GM19099 (cell line): ENCODE measurements around the gene UVRAG.

Source experiments
- POLR2A ChIP-seq: IDR thresholded peaks from 3 replicates; pipeline ENCODE4 v1.6.1; 2011; ENCODE audit warnings: low read depth; ENCODE audit not compliant: insufficient read length; ENCODE audit errors: extremely low read depth

Gene UVRAG

GRCh38 chr11:76160856-76161255, 345.8 kb downstream of the UVRAG start:
- TF ChIP-seq POLR2A, result no peak

DNA sequence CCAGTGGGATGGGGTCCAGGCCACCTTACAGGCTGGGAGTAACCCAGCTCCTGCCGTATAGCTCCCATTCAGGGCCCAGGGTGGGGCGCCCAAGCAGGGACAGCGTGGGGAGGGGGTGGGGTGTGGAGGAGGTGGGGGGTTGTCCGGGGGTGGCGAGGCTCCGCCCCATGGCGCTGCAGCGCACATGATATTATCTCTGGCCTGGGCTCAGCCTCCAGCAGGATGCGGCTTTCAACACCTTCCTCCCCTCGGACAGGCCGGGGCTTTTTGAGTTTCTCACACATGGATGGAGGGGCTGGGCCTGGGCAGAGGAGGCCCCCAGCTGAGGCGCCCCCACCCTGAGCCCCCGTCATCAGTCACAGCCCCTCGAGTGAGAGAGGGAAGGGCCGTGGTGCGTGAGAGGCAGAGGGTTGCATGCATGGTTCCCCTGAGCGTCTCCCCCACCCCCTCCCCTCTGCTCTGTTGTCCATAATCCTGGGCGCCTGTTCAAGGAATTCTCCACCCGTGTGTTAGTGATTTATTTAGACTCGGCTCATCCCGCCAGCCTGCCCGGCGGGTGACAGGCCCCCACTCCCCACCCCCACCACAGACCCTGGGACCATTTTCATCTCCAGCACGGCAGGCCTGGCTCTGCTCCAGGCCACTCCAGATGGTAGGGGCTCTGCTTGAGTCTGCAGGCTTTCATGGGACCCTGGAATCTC, 346.4 kb downstream of the UVRAG start:
- no peak for TF ChIP-seq POLR2A

- no peak for TF ChIP-seq POLR2A
Measured at GRCh38 chr11:76162336-76163288, 347.6 kb downstream of the UVRAG start.

- no peak for TF ChIP-seq POLR2A
Measured at GRCh38 chr11:76163289-76163880, 348.4 kb downstream of the UVRAG start.

GRCh38 chr11:76164081-76164480, 349.1 kb downstream of the UVRAG start:
- TF ChIP-seq POLR2A, result no peak

DNA sequence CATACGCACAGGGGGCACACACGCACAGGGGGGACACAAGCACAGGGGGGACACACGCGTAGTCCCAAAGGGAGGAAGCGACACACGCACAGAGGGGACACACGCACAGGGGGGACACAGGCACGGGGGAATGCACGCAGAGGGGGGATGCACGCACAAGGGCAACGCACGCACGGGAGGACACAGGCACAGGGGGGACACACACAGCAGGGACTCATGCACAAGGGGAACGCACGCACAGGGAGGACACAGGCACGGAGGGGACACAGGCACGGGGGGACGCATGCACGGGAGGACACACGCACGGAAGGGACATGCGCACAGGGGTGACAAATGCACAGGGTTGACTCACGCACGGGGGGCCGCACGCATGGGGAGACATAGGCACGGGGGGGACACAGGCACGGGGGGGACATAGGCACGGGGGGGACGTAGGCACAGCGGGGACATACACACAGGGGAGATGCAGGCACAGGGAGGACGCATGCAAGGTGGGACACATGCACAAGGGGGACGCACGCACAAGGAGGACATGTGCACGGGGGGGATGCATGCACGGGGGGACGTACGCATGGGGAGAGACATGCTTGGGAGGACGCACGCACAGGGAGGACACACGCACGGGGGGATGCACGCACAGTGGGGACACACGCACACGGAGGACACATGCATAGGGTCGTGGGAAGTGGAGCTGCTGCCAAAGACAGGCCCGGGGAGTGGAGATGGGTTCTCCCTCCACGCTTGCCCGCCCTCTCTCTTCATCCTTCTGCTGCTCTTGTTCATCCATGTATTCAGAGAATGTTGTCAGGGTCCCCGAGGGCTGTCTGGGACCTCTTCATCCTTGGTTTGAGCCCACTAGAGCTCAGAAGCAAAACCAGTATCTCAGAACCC, 350.1 kb downstream of the UVRAG start:
- TF ChIP-seq POLR2A, result no peak

- no peak for TF ChIP-seq POLR2A
Measured at GRCh38 chr11:76166314-76166713, 351.3 kb downstream of the UVRAG start.

DNA sequence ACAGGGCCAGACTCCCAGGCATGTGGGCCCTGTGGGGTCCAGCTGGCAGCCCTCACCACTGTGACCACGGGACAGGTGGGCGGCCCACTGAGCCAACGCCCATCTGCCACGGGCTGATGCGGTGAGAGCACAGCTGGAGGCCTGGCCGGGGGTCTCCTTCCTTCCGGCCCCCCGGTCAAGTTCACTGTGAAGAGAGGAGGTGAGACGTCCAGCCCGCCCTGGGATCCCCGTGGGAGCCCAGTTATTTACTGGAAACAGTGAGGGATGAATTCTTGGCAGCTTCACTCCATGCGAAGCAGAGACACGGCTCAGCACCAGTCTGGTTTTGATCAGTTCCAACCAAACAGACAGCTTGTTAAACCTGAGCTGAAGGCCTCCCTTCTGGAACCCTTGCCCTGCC, 352.6 kb downstream of the UVRAG start:
- TF ChIP-seq POLR2A, result no peak

DNA sequence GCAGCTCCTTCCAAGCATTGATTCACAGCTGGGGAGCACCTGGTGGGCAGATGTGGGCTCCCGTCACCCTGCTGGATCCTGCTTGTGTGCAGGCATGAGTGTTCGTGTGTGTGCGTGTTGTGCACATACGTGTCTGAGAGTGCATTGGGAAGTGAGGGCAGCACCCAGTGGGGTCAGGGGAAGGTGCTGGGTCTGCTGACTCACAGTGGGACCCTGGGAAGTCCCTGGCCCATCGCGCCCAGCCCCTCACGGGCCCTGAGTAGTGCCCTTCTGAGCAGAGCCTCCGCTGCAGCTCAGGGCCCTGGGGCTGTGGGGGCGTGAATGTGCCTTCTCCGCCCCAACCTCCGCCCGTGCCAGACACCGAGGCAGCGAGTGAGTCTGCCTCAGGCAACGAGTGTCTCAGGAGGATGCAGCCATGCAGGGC, 354.5 kb downstream of the UVRAG start:
- no peak for TF ChIP-seq POLR2A

DNA sequence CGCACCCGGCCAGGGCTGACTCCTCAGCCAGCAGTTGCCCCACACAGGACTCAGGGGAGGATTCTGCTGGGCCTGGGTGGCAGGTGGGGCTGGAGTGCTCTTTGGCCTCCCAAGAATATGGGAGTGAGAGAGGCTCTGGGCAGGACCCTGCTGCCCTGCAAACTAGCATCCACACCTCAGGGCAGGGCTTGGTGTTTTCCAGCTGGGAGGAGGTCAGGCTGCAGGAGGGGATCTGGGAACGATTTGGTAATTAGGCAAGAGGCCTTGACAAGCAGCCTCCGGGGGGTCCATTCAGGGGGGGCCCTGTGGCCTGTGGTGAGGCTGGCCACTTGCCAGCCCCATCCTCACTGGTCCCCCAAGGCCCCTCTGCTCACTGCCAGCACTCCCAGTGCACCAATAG, 355.5 kb downstream of the UVRAG start:
- no peak for TF ChIP-seq POLR2A

GRCh38 chr11:76172583-76172982, 357.6 kb downstream of the UVRAG start:
- no peak for TF ChIP-seq POLR2A

DNA sequence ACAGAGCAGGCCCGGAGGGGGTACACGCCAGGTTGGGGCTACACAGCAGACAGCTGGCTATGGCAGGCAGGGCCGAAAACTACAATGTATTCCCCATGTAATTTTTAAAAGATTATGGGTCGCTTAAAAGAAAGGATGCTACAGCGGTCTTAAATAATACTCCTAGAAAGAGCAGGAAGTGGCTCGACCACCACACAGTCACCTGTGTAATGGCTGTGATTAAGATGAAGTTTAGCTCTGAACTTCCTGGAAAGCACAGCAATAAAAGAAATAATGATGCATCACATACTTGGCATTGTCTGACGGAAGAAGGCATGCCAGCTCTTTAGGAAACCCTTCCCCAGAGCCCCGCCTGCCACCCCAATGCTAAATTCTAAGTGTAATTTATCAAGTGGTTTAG, 358.7 kb downstream of the UVRAG start:
- no peak for TF ChIP-seq POLR2A

DNA sequence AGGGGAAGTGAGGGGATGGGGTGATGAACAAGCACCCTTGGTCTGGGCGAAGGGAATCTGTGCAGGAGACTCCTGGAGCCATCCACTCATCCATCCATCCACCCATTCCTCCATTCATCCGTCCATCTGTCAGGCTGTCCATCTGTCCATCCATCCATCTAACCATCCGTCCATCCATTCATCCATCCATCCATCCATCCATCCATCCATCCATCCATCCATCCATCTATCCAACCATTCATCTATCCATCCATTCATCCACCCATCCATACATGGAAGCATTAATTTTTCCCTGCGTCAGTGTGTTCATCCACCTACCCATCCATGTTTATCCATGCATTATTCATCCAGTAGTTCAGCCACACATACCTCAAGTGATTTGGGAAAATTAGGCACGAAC, 359.3 kb downstream of the UVRAG start:
- no peak for TF ChIP-seq POLR2A

- TF ChIP-seq POLR2A, result no peak
Measured at GRCh38 chr11:76175783-76176182, 360.8 kb downstream of the UVRAG start.

- TF ChIP-seq POLR2A, result no peak
Measured at GRCh38 chr11:76176463-76176862, 361.5 kb downstream of the UVRAG start.

DNA sequence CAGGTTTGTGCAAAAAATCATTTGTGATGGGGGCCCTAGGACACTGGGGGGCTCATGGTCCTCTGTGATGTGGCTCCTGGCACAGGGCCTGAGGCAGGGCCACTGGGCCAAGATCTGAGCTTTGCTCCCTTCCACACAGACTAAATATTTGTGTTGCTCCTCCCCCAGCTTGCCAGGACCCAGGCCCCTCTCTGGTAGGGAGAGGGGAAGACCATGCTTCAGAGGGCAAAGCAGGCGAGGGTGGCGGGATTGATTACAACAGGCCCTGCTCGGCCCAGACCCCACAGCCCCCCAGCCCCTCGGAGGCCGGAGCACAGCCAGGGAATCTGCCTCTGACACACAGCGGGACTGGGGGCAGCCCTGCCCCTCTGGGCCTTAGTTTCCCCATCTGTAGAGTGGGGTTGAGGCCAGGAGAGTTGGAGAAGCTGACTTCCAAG, 362.3 kb downstream of the UVRAG start:
- TF ChIP-seq POLR2A, result no peak
